HEK293 (cell line): ENCODE data around the gene PTPN4.

Experiments used
- CTCF ChIA-PET: fragments of 350-600 bp; formaldehyde crosslinking; extraction: SDS; loops from one replicate; lab custom pipeline; 2021; ENCODE audit warnings: antibody characterized with exemption; lab: Yijun Ruan, JAX
- POLR2A ChIA-PET: fragments of 300-600 bp; formaldehyde crosslinking; extraction: SDS; loops from one replicate; lab custom pipeline; 2020; ENCODE audit warnings: antibody characterized with exemption, inconsistent platforms; lab: Yijun Ruan, JAX
- H3K27ac ChIP-seq: fragments of 200-500 bp; sonication (Bioruptor generic); 2 replicates; pipeline ENCODE4 v1.5.1; 2014; ENCODE audit warnings: low read depth, low read length, control low read depth, inconsistent platforms; ENCODE audit errors: extremely low read depth
- H3K36me3 ChIP-seq, 2 experiments: fragments of 200-500 bp in 1 of 2; sonication (Bioruptor generic) in 1 of 2; 1 replicate in 1 of 2; 2 replicates in 1 of 2; pipeline ENCODE4 v1.5.1; 2014 to 2017; ENCODE audit warnings: inconsistent platforms in 2 of 2, low read length in 2 of 2; ENCODE audit not compliant: control insufficient read depth in 2 of 2, insufficient read depth in 1 of 2
- H3K4me1 ChIP-seq: fragments of 200-500 bp; sonication (Bioruptor generic); 2 replicates; pipeline ENCODE4 v1.5.1; 2014; ENCODE audit warnings: mild to moderate bottlenecking, low read length, inconsistent platforms; ENCODE audit not compliant: control insufficient read depth, insufficient read depth
- H3K4me3 ChIP-seq: 2 replicates; pipeline ENCODE4 v1.5.1; 2011; ENCODE audit warnings: low read depth, mild to moderate bottlenecking, control low read depth, low read length, moderate library complexity
- H3K9me3 ChIP-seq: fragments of 200-500 bp; sonication (Bioruptor generic); 2 replicates; pipeline ENCODE4 v1.5.1; 2014; ENCODE audit warnings: low read depth, low read length, inconsistent platforms; ENCODE audit not compliant: control insufficient read depth, insufficient read depth
- MEIS1 ChIP-seq: sonication (generic); formaldehyde crosslinking; IDR thresholded peaks from 2 replicates; pipeline ENCODE4 v1.8.1; 2022; ENCODE audit warnings: missing genetic modification reagents, mild to moderate bottlenecking, borderline replicate concordance
- PBX3 ChIP-seq: sonication (generic); formaldehyde crosslinking; IDR thresholded peaks from 2 replicates; pipeline ENCODE4 v1.8.1; 2022; ENCODE audit warnings: mild to moderate bottlenecking, moderate library complexity, missing genetic modification reagents
- SP2 ChIP-seq: fragments of 450-650 bp; formaldehyde crosslinking; IDR thresholded peaks from 2 replicates; pipeline ENCODE4 v1.5.1; 2016; ENCODE audit warnings: missing biosample characterization, missing genetic modification characterization
- SP7 ChIP-seq: fragments of 450-650 bp; formaldehyde crosslinking; IDR thresholded peaks from 2 replicates; pipeline ENCODE4 v1.5.1; 2016; ENCODE audit warnings: missing biosample characterization, missing genetic modification characterization
- TRIM28 ChIP-seq: IDR thresholded peaks from 2 replicates; pipeline ENCODE4 v1.6.1; 2011; ENCODE audit warnings: low read length, control low read depth, borderline replicate concordance
- ZBTB49 ChIP-seq: fragments of 450-650 bp; formaldehyde crosslinking; IDR thresholded peaks from 2 replicates; pipeline ENCODE4 v1.5.1; 2016; ENCODE audit warnings: missing biosample characterization, missing genetic modification characterization, low read depth
- ZNF114 ChIP-seq: fragments of 450-650 bp; formaldehyde crosslinking; IDR thresholded peaks from 2 replicates; pipeline ENCODE4 v1.5.0; 2017; ENCODE audit warnings: missing biosample characterization, missing genetic modification characterization
- ZNF148 ChIP-seq: fragments of 450-650 bp; formaldehyde crosslinking; IDR thresholded peaks from 2 replicates; pipeline ENCODE4 v1.5.0; 2017; ENCODE audit warnings: missing biosample characterization, missing genetic modification characterization, borderline replicate concordance
- ZNF211 ChIP-seq: fragments of 450-650 bp; formaldehyde crosslinking; IDR thresholded peaks from 2 replicates; pipeline ENCODE4 v1.5.1; 2016; ENCODE audit warnings: low read depth, missing biosample characterization, missing genetic modification characterization
- ZNF223 ChIP-seq: fragments of 450-650 bp; formaldehyde crosslinking; IDR thresholded peaks from 2 replicates; pipeline ENCODE4 v1.5.1; 2016; ENCODE audit warnings: missing biosample characterization, missing genetic modification characterization
- ZNF23 ChIP-seq: fragments of 450-650 bp; formaldehyde crosslinking; IDR thresholded peaks from 2 replicates; pipeline ENCODE4 v1.5.1; 2016; ENCODE audit warnings: missing biosample characterization, missing genetic modification characterization, borderline replicate concordance
- ZNF324 ChIP-seq: fragments of 450-650 bp; formaldehyde crosslinking; IDR thresholded peaks from 2 replicates; pipeline ENCODE4 v1.5.1; 2016; ENCODE audit warnings: missing biosample characterization, missing genetic modification characterization
- ZNF394 ChIP-seq: fragments of 450-650 bp; formaldehyde crosslinking; IDR thresholded peaks from 2 replicates; pipeline ENCODE4 v1.5.1; 2016; ENCODE audit warnings: missing biosample characterization, missing genetic modification characterization, mild to moderate bottlenecking, moderate library complexity, borderline replicate concordance
- ZNF514 ChIP-seq: fragments of 450-650 bp; formaldehyde crosslinking; IDR thresholded peaks from 2 replicates; pipeline ENCODE4 v1.5.1; 2016; ENCODE audit warnings: missing biosample characterization, missing genetic modification characterization
- ZNF530 ChIP-seq: fragments of 450-650 bp; formaldehyde crosslinking; IDR thresholded peaks from 2 replicates; pipeline ENCODE4 v1.5.1; 2016; ENCODE audit warnings: low read depth, missing biosample characterization, missing genetic modification characterization
- ZNF571 ChIP-seq: fragments of 450-650 bp; formaldehyde crosslinking; IDR thresholded peaks from 2 replicates; pipeline ENCODE4 v1.5.0; 2017; ENCODE audit warnings: missing biosample characterization, missing genetic modification characterization
- ZNF610 ChIP-seq: fragments of 450-650 bp; formaldehyde crosslinking; IDR thresholded peaks from 2 replicates; pipeline ENCODE4 v1.5.1; 2016; ENCODE audit warnings: missing biosample characterization, missing genetic modification characterization, borderline replicate concordance
- ZNF645 ChIP-seq: fragments of 450-650 bp; formaldehyde crosslinking; IDR thresholded peaks from 2 replicates; pipeline ENCODE4; 2016; ENCODE audit warnings: missing biosample characterization, missing genetic modification characterization
- ZNF777 ChIP-seq: fragments of 450-650 bp; formaldehyde crosslinking; IDR thresholded peaks from 2 replicates; pipeline ENCODE4 v1.5.1; 2017; ENCODE audit warnings: missing biosample characterization, missing genetic modification characterization, borderline replicate concordance
- ZNF792 ChIP-seq: fragments of 450-650 bp; formaldehyde crosslinking; IDR thresholded peaks from 2 replicates; pipeline ENCODE4 v1.5.1; 2016; ENCODE audit warnings: missing biosample characterization, missing genetic modification characterization
- ZNF837 ChIP-seq: fragments of 450-650 bp; formaldehyde crosslinking; IDR thresholded peaks from 2 replicates; pipeline ENCODE4 v1.5.1; 2016; ENCODE audit warnings: missing biosample characterization, missing genetic modification characterization
- ZNF843 ChIP-seq: fragments of 450-650 bp; formaldehyde crosslinking; IDR thresholded peaks from 2 replicates; pipeline ENCODE4 v1.5.1; 2016; ENCODE audit warnings: missing biosample characterization, missing genetic modification characterization

Gene PTPN4

GRCh38 chr2:119774026-119774425, 14.3 kb downstream of the PTPN4 start (continued):
- no peak for TF ChIP-seq ZNF148 (tag by site-specific recombination)
- TF ChIP-seq ZNF843: no peak
- TF ChIP-seq ZBTB49: no peak
- TF ChIP-seq SP7 (tag by site-specific recombination): no peak
- TF ChIP-seq ZNF211 (tag by site-specific recombination): no peak
- TF ChIP-seq TRIM28: no peak
- TF ChIP-seq ZNF394 (tag by site-specific recombination): no peak
- TF ChIP-seq PBX3 (CRISPR knock-in tag): no peak
- no peak for TF ChIP-seq ZNF514
- no peak for TF ChIP-seq ZNF792 (tag by site-specific recombination)
- TF ChIP-seq ZNF837 (tag by site-specific recombination): no peak

GRCh38 chr2:119775102-119775501, 15.4 kb downstream of the PTPN4 start:
- Histone ChIP-seq H3K9me3 (no peaks in the 10 kb centered on the region; the same call in 1 of the 2 replicates), H3K27ac (no peak overlapping the region), H3K36me3 (no peaks in the 10 kb centered on the region), H3K4me3 (no peak overlapping the region)
- CTCF ChIA-PET: no interaction called here
- POLR2A ChIA-PET: no interaction called here
- TF ChIP-seq ZNF223 (tag by site-specific recombination): no peak
- TF ChIP-seq ZNF645 (tag by site-specific recombination): no peak
- TF ChIP-seq SP2: no peak
- no peak for TF ChIP-seq ZNF114
- no peak for TF ChIP-seq ZNF777
- TF ChIP-seq ZNF610 (tag by site-specific recombination): no peak
- TF ChIP-seq ZNF23 (tag by site-specific recombination): no peak
- TF ChIP-seq ZNF324 (tag by site-specific recombination): no peak
- no peak for TF ChIP-seq ZNF530 (tag by site-specific recombination)
- TF ChIP-seq MEIS1 (CRISPR knock-in tag): no peak
- TF ChIP-seq ZNF211 (tag by site-specific recombination): no peak
- TF ChIP-seq ZNF571 (tag by site-specific recombination): no peak
- TF ChIP-seq, all 188 proteins: peak for 0
- 0 out of 2 replicates have a peak, but pooled peaks cover 1% of the 10 kb centered on the region for H3K4me1 ChIP-seq
